ENCODE measurements around the gene DSTYK. TPM values are rescaled to one million over a fixed set of nuclear protein-coding genes. Genes with fewer than 3 reads are reported as not detected.

DSTYK gene
- total RNA-seq, 1 experiment from 2014 or later: 6.3 TPM

DNA sequence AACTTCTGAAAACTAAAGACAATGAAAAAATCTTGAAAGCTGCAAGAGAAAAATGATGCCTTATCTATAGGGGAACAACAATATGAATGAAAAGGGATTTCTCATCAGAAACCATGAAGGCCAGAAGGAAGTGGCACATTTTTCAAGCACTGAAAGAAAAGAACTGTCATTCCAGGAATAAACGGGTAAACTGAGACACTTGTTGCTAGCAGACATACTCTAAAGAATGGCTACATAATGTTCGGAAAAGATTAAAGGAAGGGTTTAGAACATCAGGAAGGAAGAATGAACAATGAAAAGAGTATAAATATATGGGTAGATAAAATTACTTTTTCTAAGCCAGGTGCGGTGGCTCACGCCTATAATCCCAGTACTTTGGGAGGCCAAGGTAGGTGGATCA, 104.2 kb downstream of the DSTYK start:
- H3K4me3 ChIP-seq (ENCODE audit: low read depth, low read length): no peak overlapping the region
- Mint-ChIP-seq H3K36me3 (ENCODE audit: insufficient read depth, unreplicated experiment) (peaks cover 60% of the 10 kb centered on the region), H3K9me3 (ENCODE audit: unreplicated experiment) (no peaks in the 10 kb centered on the region), H3K27me3 (ENCODE audit: insufficient read depth, unreplicated experiment) (no peaks in the 10 kb centered on the region), H3K4me1 (ENCODE audit: low read depth, unreplicated experiment) (no peaks in the 10 kb centered on the region), H3K27ac (ENCODE audit: unreplicated experiment) (no peak overlapping the region), H3K4me3 (ENCODE audit: unreplicated experiment) (no peak overlapping the region)
- no peak for DNase-seq
- H3K27me3 ChIP-seq (replicated peaks; ENCODE audit: control insufficient read depth, insufficient read depth, low read length): no peaks in the 10 kb centered on the region
- intact Hi-C loops (cut with micrococcal nuclease; ENCODE audit: unreplicated experiment): no loop called here
- no peak for TF ChIP-seq CTCF (IDR thresholded peaks at IDR 0.05; ENCODE audit: insufficient read depth in 1 of 2, low read depth in 1 of 2, low read length in 1 of 2, severe bottlenecking in 1 of 2, unreplicated experiment in 1 of 2)
- no peaks in the 10 kb centered on the region for H3K4me1 ChIP-seq
- H3K9me3 ChIP-seq: no peaks in the 10 kb centered on the region
- ChIA-PET CTCF (no interaction called here), POLR2A (no interaction called here)
- BruUV-seq (replicated peaks): no TSS peak
- H3K36me3 ChIP-seq (ENCODE audit: control insufficient read depth, insufficient read depth, low read length): peaks cover 2% of the 10 kb centered on the region

DNA sequence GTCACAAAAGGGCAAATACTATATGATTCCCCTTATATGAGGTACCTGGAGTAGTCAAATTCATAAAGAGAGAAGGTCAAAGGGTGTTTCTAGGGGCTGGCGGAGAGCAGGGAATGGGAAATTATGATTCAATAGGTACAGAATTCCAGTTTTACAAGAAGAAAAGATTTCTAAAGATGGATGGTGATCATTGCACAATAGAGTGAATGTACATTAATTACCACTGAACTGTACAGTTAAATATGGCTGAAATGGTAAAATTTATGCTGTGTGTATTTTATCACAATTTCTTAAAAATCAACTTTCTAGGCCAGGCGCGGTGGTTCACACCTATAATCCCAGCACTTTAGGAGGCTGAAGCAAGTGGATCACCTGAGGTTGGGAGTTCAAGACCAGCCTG, 109.1 kb downstream of the DSTYK start:
- Histone ChIP-seq H3K27me3 (replicated peaks; ENCODE audit: control insufficient read depth, insufficient read depth, low read length) (no peaks in the 10 kb centered on the region), H3K4me1 (no peaks in the 10 kb centered on the region), H3K4me3 (ENCODE audit: low read depth, low read length) (no peak overlapping the region), H3K9me3 (no peaks in the 10 kb centered on the region), H3K36me3 (ENCODE audit: control insufficient read depth, insufficient read depth, low read length) (peaks cover 2% of the 10 kb centered on the region)
- H3K9me3 Mint-ChIP-seq (ENCODE audit: unreplicated experiment): no peaks in the 10 kb centered on the region
- no peak for TF ChIP-seq CTCF (IDR thresholded peaks at IDR 0.05; ENCODE audit: insufficient read depth in 1 of 2, low read depth in 1 of 2, low read length in 1 of 2, severe bottlenecking in 1 of 2, unreplicated experiment in 1 of 2)
- no peak overlapping the region for H3K4me3 Mint-ChIP-seq (ENCODE audit: unreplicated experiment)
- no TSS peak for BruUV-seq (replicated peaks)
- H3K27ac Mint-ChIP-seq (ENCODE audit: unreplicated experiment): no peak overlapping the region
- no peaks in the 10 kb centered on the region for H3K27me3 Mint-ChIP-seq (ENCODE audit: insufficient read depth, unreplicated experiment)
- ChIA-PET POLR2A (no interaction called here), CTCF (no interaction called here)
- intact Hi-C loops (cut with micrococcal nuclease; ENCODE audit: unreplicated experiment): no loop called here
- H3K4me1 Mint-ChIP-seq (ENCODE audit: low read depth, unreplicated experiment): no peaks in the 10 kb centered on the region
- no peak for DNase-seq
- peaks cover 82% of the 10 kb centered on the region for H3K36me3 Mint-ChIP-seq (ENCODE audit: insufficient read depth, unreplicated experiment)

- peaks cover 1% of the 10 kb centered on the region for H3K36me3 ChIP-seq (ENCODE audit: control insufficient read depth, insufficient read depth, low read length)
- ChIA-PET CTCF (no interaction called here), POLR2A (no interaction called here)
- H3K4me3 ChIP-seq (ENCODE audit: low read depth, low read length): no peak overlapping the region
- H3K36me3 Mint-ChIP-seq (ENCODE audit: insufficient read depth, unreplicated experiment): peaks cover 82% of the 10 kb centered on the region
- no peaks in the 10 kb centered on the region for H3K9me3 Mint-ChIP-seq (ENCODE audit: unreplicated experiment)
- DNase-seq: no peak
- no peaks in the 10 kb centered on the region for H3K4me1 ChIP-seq
- intact Hi-C loops (cut with micrococcal nuclease; ENCODE audit: unreplicated experiment): no loop called here
- no peak overlapping the region for H3K4me3 Mint-ChIP-seq (ENCODE audit: unreplicated experiment)
- TF ChIP-seq CTCF (IDR thresholded peaks at IDR 0.05; ENCODE audit: insufficient read depth in 1 of 2, low read depth in 1 of 2, low read length in 1 of 2, severe bottlenecking in 1 of 2, unreplicated experiment in 1 of 2): no peak
- H3K27ac Mint-ChIP-seq (ENCODE audit: unreplicated experiment): no peak overlapping the region
- H3K27me3 ChIP-seq (replicated peaks; ENCODE audit: control insufficient read depth, insufficient read depth, low read length): no peaks in the 10 kb centered on the region
- no peaks in the 10 kb centered on the region for H3K4me1 Mint-ChIP-seq (ENCODE audit: low read depth, unreplicated experiment)
- no peaks in the 10 kb centered on the region for H3K27me3 Mint-ChIP-seq (ENCODE audit: insufficient read depth, unreplicated experiment)
- BruUV-seq (replicated peaks): no TSS peak
- H3K9me3 ChIP-seq: no peaks in the 10 kb centered on the region
Observed at GRCh38 chr1:205098242-205098641, 113.3 kb downstream of the DSTYK start.
